ENCODE results near the gene PCOLCE2.

DNA sequence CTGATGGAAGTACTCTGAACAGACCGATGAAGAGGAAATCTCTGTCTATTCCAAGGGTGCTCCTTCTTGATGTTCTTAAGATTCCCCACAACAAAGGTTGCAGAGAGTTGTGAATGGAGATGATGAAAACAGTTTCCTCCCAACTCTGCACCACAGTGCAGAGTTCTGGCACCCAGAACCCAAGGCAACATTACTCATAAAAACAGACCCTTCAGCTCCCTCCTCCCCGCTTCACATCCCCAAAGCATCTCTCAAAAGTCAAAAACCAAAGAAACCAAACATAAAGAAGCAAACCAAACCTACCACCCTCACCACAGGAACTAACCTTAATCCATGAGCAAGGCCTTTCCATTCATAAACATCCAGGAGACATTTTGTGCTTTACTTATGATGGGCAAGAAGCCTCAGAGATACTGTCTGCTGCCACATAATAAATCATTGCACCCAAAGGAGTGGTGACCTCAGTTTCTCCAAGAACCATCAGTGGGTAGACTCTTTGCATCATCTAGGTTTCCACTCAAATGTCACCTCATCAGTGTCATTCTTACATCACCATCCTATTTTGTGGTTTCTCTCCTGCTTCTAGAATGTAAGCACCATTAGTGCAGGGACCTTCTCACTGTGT, 13.2 kb downstream of the PCOLCE2 start:
- TF ChIP-seq SIN3A (IDR thresholded peaks at IDR 0.05; ENCODE audit: borderline replicate concordance, insufficient read depth, low read length): no peak
- TF ChIP-seq, protein P1, sequence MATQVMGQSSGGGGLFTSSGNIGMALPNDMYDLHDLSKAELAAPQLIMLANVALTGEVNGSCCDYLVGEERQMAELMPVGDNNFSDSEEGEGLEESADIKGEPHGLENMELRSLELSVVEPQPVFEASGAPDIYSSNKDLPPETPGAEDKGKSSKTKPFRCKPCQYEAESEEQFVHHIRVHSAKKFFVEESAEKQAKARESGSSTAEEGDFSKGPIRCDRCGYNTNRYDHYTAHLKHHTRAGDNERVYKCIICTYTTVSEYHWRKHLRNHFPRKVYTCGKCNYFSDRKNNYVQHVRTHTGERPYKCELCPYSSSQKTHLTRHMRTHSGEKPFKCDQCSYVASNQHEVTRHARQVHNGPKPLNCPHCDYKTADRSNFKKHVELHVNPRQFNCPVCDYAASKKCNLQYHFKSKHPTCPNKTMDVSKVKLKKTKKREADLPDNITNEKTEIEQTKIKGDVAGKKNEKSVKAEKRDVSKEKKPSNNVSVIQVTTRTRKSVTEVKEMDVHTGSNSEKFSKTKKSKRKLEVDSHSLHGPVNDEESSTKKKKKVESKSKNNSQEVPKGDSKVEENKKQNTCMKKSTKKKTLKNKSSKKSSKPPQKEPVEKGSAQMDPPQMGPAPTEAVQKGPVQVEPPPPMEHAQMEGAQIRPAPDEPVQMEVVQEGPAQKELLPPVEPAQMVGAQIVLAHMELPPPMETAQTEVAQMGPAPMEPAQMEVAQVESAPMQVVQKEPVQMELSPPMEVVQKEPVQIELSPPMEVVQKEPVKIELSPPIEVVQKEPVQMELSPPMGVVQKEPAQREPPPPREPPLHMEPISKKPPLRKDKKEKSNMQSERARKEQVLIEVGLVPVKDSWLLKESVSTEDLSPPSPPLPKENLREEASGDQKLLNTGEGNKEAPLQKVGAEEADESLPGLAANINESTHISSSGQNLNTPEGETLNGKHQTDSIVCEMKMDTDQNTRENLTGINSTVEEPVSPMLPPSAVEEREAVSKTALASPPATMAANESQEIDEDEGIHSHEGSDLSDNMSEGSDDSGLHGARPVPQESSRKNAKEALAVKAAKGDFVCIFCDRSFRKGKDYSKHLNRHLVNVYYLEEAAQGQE (IDR thresholded peaks at IDR 0.05; ENCODE audit: insufficient read depth in 1 of 2, low read depth in 2 of 2, low read length in 2 of 2): no peak

Measured in PFSK-1 (cell line).